SK-N-SH (cell line): ENCODE data around the gene RIPOR2. TPM values are rescaled to one million over a fixed set of nuclear protein-coding genes. Genes with fewer than 3 reads are reported as not detected.

ENCODE experiments used
- CTCF ChIA-PET: fragments of 300-600, 350-600 bp; formaldehyde crosslinking; extraction: SDS; loops from one replicate; lab custom pipeline; 2021; lab: Yijun Ruan, JAX
- POLR2A ChIA-PET: fragments of 350-600 bp; sonication (Branson Sonifier 250); formaldehyde crosslinking; extraction: SDS; loops from one replicate; lab custom pipeline; 2020; ENCODE audit warnings: antibody characterized with exemption, inconsistent platforms; lab: Yijun Ruan, JAX
- DNase-seq: peaks from one replicate; pipeline ENCODE4 v3.0.0; 2012
- H2AFZ ChIP-seq: fragments of 200-600 bp; sonication (generic); 2 replicates; pipeline ENCODE4 v1.8.1; 2016; ENCODE audit warnings: antibody characterized with exemption, mild to moderate bottlenecking, low read depth
- H3F3A ChIP-seq: fragments of 200-600 bp; sonication (generic); replicated peaks from 2 replicates; pipeline ENCODE3; 2016; ENCODE audit warnings: antibody characterized with exemption, mild to moderate bottlenecking; ENCODE audit not compliant: insufficient read depth
- H3K27ac ChIP-seq, 2 experiments: fragments of 200-500 bp in 1 of 2; fragments of 200-600 bp in 1 of 2; sonication (Bioruptor generic) in 1 of 2; sonication (generic), shearing (Covaris generic) in 1 of 2; 2 replicates each; pipeline versions ENCODE4 v1.5.1 to v1.6.1; 2014 to 2016; ENCODE audit warnings: low read depth in 2 of 2, inconsistent platforms in 1 of 2, low read length in 1 of 2, mild to moderate bottlenecking in 1 of 2, mixed read lengths in 1 of 2
- H3K27me3 ChIP-seq: fragments of 200-600 bp; sonication (generic), shearing (Covaris generic); 2 replicates; pipeline ENCODE4 v1.6.1; 2016; ENCODE audit warnings: mixed run types; ENCODE audit not compliant: insufficient read depth
- H3K36me3 ChIP-seq, 2 experiments: fragments of 200-500 bp in 1 of 2; fragments of 200-600 bp in 1 of 2; sonication (Bioruptor generic) in 1 of 2; sonication (generic) in 1 of 2; replicated peaks in 1 of 2; 2 replicates each; pipeline versions ENCODE3 to v1.5.1; 2014 to 2016; ENCODE audit warnings: low read length in 1 of 2, mild to moderate bottlenecking in 1 of 2; ENCODE audit not compliant: insufficient read depth in 2 of 2, control insufficient read depth in 1 of 2
- H3K4me1 ChIP-seq, 2 experiments: fragments of 200-500 bp in 1 of 2; fragments of 200-600 bp in 1 of 2; sonication (Bioruptor generic) in 1 of 2; sonication (generic), shearing (Covaris generic) in 1 of 2; 2 replicates each; pipeline versions ENCODE4 v1.5.1 to v1.6.1; 2014 to 2016; ENCODE audit warnings: low read depth in 1 of 2, low read length in 1 of 2, mixed run types in 1 of 2; ENCODE audit not compliant: insufficient read depth in 2 of 2, control insufficient read depth in 1 of 2
- H3K4me2 ChIP-seq: fragments of 200-600 bp; sonication (generic), shearing (Covaris generic); 2 replicates; pipeline ENCODE4 v1.6.1; 2017; ENCODE audit warnings: mixed run types
- H3K4me3 ChIP-seq, 2 experiments: fragments of 200-500 bp in 1 of 2; fragments of 200-600 bp in 1 of 2; sonication (Bioruptor generic) in 1 of 2; sonication (generic), shearing (Covaris generic) in 1 of 2; 2 replicates each; pipeline versions ENCODE4 v1.5.1 to v1.8.1; 2014 to 2016; ENCODE audit warnings: low read depth in 2 of 2, inconsistent platforms in 1 of 2, low read length in 1 of 2, mild to moderate bottlenecking in 1 of 2, mixed read lengths in 1 of 2, moderate library complexity in 1 of 2
- H3K79me2 ChIP-seq: fragments of 200-600 bp; sonication (generic); 2 replicates; pipeline ENCODE4 v1.8.1; 2017; ENCODE audit warnings: mild to moderate bottlenecking; ENCODE audit not compliant: insufficient read depth
- H3K9ac ChIP-seq: fragments of 200-600 bp; sonication (generic); 2 replicates; pipeline ENCODE4 v1.6.1; 2017; ENCODE audit warnings: mixed run types
- H3K9me2 ChIP-seq: fragments of 200-600 bp; sonication (generic); 2 replicates; pipeline ENCODE4 v1.6.1; 2017; ENCODE audit warnings: mixed run types
- H3K9me3 ChIP-seq: fragments of 200-600 bp; sonication (generic); 2 replicates; pipeline ENCODE4 v1.6.1; 2017; ENCODE audit warnings: mixed run types, mild to moderate bottlenecking, moderate library complexity
- H4K20me1 ChIP-seq: fragments of 200-600 bp; sonication (generic); 2 replicates; pipeline ENCODE4 v1.6.1; 2017; ENCODE audit warnings: mild to moderate bottlenecking, mixed run types; ENCODE audit not compliant: insufficient read depth
- CTCF ChIP-seq: fragments of 200-600 bp; sonication (generic); IDR thresholded peaks from 2 replicates; pipeline ENCODE4 v1.6.1; 2017; ENCODE audit warnings: antibody characterized with exemption, mild to moderate bottlenecking, moderate library complexity
- ELF1 ChIP-seq: IDR thresholded peaks from 2 replicates; pipeline ENCODE4 v1.4.0; 2012
- EP300 ChIP-seq, 2 experiments: IDR thresholded peaks; 2 replicates each; pipeline versions ENCODE4 v1.4.0 to v1.6.1; 2012; ENCODE audit warnings: borderline replicate concordance in 1 of 2, low read depth in 1 of 2, low read length in 1 of 2
- FOXJ3 ChIP-seq: sonication (generic); formaldehyde crosslinking; IDR thresholded peaks from 2 replicates; pipeline ENCODE4 v1.5.1; 2020; ENCODE audit warnings: mild to moderate bottlenecking, missing genetic modification reagents
- FOXM1 ChIP-seq: IDR thresholded peaks from 2 replicates; pipeline ENCODE4 v1.4.0; 2012; ENCODE audit warnings: low read depth, mild to moderate bottlenecking
- GABPA ChIP-seq: IDR thresholded peaks from 2 replicates; pipeline ENCODE4 v1.4.0; 2012; ENCODE audit warnings: low read depth, mild to moderate bottlenecking
- JUND ChIP-seq: IDR thresholded peaks from 2 replicates; pipeline ENCODE4 v1.4.0; 2012
- NRF1 ChIP-seq: IDR thresholded peaks from 2 replicates; pipeline ENCODE4 v1.6.1; 2012; ENCODE audit warnings: low read depth, mild to moderate bottlenecking, low read length
- PBX3 ChIP-seq: IDR thresholded peaks from 2 replicates; pipeline ENCODE4; 2012
- REST ChIP-seq: IDR thresholded peaks from 2 replicates; pipeline ENCODE4 v1.6.1; 2012; ENCODE audit warnings: mild to moderate bottlenecking, low read depth, low read length, moderate library complexity
- RXRA ChIP-seq: IDR thresholded peaks from 2 replicates; pipeline ENCODE4 v1.4.0; 2012; ENCODE audit warnings: low read depth, mild to moderate bottlenecking, borderline replicate concordance
- SMC3 ChIP-seq: IDR thresholded peaks from 2 replicates; pipeline ENCODE4 v1.6.1; 2012; ENCODE audit warnings: low read depth, low read length, improper control_type of control experiment
- TEAD4 ChIP-seq: IDR thresholded peaks from 2 replicates; pipeline ENCODE4 v1.4.0; 2012; ENCODE audit warnings: mild to moderate bottlenecking, borderline replicate concordance; ENCODE audit not compliant: insufficient read depth
- USF1 ChIP-seq: IDR thresholded peaks from 2 replicates; pipeline ENCODE4 v1.4.0; 2012; ENCODE audit warnings: low read depth, borderline replicate concordance
- USF2 ChIP-seq: fragments of 150-350 bp; IDR thresholded peaks from 2 replicates; pipeline ENCODE4 v1.6.1; 2017; ENCODE audit warnings: antibody characterized with exemption, low read length, low read depth, borderline replicate concordance
- ZBTB33 ChIP-seq: IDR thresholded peaks from 2 replicates; pipeline ENCODE4 v1.4.0; 2012; ENCODE audit warnings: low read depth, borderline replicate concordance
- WGBS: methylation state at CpG from one replicate; pipeline ENCODE4 v1.1.6; 2017; ENCODE audit warnings: low lambda C conversion rate; 5-methylcytosine and 5-hydroxymethylcytosine counted together
- polyA plus RNA-seq, 3 experiments: library from polyadenylated mRNA; depleted of rRNA; stranded (reverse); fragments of >200 nt; gene quantifications; 2 replicates each; pipeline ENCODE4 v1.2.3, GENCODE V29; 2012

RIPOR2 gene
- polyA plus RNA-seq, 1 of the 3 experiments (the other 2 are of a cell fraction) = 0.05 TPM

- TF ChIP-seq REST (no peak), FOXJ3 (CRISPR knock-in tag) (no peak), USF2 (no peak), NRF1 (no peak), JUND (no peak), CTCF (no peak), EP300 (IDR thresholded peaks at IDR 0.05; ENCODE audit: borderline replicate concordance in 1 of 2, low read depth in 1 of 2, low read length in 1 of 2) (no peak), ZBTB33 (no peak), PBX3 (no peak), GABPA (no peak), RXRA (no peak), FOXM1 (no peak), USF1 (no peak), TEAD4 (no peak), ELF1 (no peak), SMC3 (no peak)
- TF ChIP-seq, all 33 proteins: peak for 0
- peaks cover 3% of the 10 kb centered on the region for H3F3A ChIP-seq
- no peaks in the 10 kb centered on the region for H4K20me1 ChIP-seq
- peaks cover 18% of the 10 kb centered on the region for H3K27me3 ChIP-seq
- H3K4me2 ChIP-seq = peak overlapping the region; percentile 91; the same call in 1 of the 2 replicates
- 85% methylated on average over 6 of the region's 6 CpGs for WGBS
- H3K9me2 ChIP-seq = no peaks in the 10 kb centered on the region
- no peak overlapping the region for H2AFZ ChIP-seq
- POLR2A ChIA-PET = no interaction called here
- H3K9me3 ChIP-seq = no peaks in the 10 kb centered on the region
- H3K79me2 ChIP-seq = no peaks in the 10 kb centered on the region
- DNase-seq = no peak
- no peak overlapping the region for H3K4me3 ChIP-seq
- CTCF ChIA-PET = interaction anchor here (0.8 to 4.3 kb wide), 4 partner anchors 29 to 80 kb away, joined by 4 to 20 read pairs (median 10); no protein-coding TSS in a partner anchor
- no peak overlapping the region for H3K27ac ChIP-seq
- peaks cover 0 to 12% of the 10 kb centered on the region in 2 experiments; a peak in 1 of 4 replicates for H3K4me1 ChIP-seq
- no peak overlapping the region for H3K9ac ChIP-seq
- no peaks in the 10 kb centered on the region for H3K36me3 ChIP-seq
Measured at GRCh38 chr6:24911796-24912382, 23.9 kb downstream of the RIPOR2 start.
